ENCODE results near the gene PTPRG.
A peak's percentile ranks its signal among the peaks of the same experiment; 100 is the strongest.
"Not testable (repeated sequence)": the region's sequence is repeated elsewhere in the genome, so short reads cannot be mapped to it uniquely, and the experiment has no call there.

PTPRG gene

GRCh38 chr3:61806810-61807209, 245.4 kb downstream of the PTPRG start:
- no peak for DNase-seq

DNA sequence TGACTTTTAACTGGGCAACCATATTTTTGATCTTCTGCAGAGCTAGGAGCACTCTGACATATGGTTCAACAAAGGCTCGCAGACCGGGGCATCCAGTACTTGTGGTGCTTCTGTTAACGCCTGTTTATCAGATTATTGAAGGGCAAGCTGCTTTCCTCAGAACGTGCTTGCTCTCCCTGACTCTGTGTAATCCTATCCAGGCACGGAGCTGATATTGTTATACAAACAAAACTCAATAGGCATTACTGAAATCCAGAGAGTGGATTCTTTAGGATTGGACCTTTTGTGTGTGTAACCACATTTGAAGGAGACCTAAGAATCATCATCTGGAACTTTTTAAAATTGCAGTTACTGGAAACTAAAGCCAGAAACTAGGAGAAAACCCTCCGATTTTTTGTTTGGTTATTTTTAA, 246.5 kb downstream of the PTPRG start:
- no peak for DNase-seq

GRCh38 chr3:61808526-61808925, 247.2 kb downstream of the PTPRG start:
- DNase-seq = no peak

DNA sequence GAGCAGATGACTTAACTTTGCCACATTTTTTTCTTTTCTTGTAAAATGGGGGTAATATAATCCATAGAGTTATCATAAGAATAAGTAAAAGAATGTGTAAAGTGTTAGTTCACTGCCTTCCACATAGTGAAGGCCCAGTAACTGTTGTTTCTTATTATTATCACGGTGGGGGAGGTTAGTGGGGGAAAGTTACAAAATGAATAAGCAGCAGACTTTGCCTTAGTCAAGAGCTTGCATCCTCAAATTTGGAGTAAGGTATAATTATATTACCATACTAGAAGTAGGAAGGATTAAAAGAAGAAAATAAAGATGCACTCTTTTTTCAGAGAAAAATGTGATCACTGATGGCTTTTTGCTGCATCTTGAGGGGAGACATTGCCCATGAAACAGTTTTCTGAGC, 247.6 kb downstream of the PTPRG start:
- DNase-seq = no peak

- no peak for DNase-seq
Observed at GRCh38 chr3:61809879-61810278, 248.5 kb downstream of the PTPRG start.

DNA sequence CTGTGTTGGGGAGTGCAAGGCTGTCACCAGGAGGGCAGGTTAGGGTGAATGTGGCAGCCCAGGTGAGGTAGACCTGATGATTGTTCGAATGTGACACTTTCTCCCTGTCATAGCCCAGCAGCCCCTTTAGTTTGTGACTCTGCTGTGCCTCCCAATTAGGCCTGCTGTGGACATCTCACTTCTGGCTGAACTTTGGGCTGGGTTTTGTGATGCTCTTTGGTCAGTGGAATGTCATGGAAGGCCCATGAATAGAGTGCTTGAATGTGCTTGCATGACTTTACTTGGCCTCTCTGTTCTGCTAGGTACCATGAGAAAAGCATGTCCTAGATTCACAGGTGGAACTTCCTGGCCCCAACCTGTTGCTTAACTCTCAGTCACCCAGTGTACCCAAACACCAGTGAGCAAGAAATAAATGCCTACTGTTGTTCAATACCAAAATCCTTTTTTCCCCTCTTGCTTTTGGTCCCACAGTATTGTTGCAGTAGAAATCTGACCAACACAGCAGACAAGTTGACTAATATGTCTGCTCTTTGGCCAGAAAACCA, 249.7 kb downstream of the PTPRG start:
- no peak for DNase-seq

- no peak for DNase-seq
Observed at GRCh38 chr3:61811652-61812051, 250.3 kb downstream of the PTPRG start.

DNA sequence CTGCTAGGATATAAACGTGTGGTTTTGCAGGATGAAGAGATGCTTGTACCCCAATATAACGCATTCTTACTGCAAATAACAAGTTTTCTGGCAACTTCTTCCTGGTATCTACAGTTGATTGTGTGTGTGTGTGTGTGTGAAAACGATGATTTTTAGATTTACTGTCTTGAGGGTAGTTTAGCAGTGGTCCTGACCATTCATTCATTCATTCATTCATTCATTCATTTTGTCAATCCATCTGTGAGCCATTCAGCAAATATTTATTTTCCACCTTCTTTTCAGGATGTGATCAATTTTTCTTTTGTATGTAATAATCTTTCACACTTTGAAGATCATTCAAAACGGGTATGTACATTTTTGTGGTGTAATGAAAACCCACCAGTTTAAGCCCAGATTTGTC, 250.7 kb downstream of the PTPRG start:
- DNase-seq = no peak

- no peak for DNase-seq
Observed at GRCh38 chr3:61812517-61812916, 251.1 kb downstream of the PTPRG start.

DNA sequence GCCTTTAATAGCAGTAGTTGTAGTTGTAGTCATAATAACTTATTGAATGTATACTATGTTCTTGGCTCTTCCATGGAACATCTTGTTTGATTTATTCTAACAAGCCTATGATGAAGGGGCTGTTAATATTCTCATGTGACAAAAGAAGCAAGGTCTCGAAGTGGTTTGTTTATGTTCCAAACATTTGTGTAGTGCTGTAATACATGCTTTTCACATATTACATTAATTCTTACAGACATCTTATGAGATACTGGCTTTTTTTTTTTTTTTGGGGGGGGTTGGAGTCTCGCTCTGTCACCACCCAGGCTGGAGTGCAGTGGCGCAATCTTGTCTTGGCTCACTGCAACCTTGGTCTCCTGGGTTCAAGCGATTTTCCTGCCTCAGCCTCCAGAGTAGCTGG, 252.3 kb downstream of the PTPRG start:
- DNase-seq = no peak

GRCh38 chr3:61814674-61815073, 253.3 kb downstream of the PTPRG start:
- DNase-seq = no peak

- DNase-seq = not testable (repeated sequence)
Observed at GRCh38 chr3:61816304-61816703, 254.9 kb downstream of the PTPRG start.

- DNase-seq = no peak
Observed at GRCh38 chr3:61819861-61820260, 258.5 kb downstream of the PTPRG start.

DNA sequence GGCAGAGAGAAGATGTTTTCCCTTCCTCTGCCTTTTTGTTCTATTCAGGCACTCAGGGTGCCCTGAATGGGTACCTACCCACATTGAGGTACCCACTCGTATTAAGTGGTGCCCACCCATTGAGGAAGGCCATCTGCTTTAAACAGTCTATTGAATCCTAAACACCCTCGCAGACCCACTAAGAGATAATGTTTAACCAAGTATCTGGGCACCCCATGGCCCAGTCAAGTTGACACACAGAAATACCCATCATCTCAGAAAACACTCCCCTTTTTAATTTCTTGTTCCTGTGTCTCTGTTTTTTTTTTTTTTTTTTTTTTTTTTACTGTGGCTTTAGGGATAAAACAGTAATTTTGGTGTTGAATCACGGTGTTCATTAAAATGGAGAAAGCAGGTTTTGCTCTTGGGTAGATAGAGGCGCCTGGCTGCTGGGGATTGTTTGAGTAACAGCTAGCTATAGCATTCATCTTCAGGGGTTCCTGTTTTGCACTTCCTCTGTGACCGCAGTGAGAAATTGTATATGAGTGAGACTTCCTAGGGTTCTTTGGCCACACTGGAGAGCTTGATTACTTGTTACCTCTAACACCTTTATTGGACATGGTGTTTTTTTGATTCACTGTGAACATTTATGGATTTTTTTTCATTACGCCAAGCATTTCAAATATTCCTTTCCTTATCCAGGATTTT, 259.1 kb downstream of the PTPRG start:
- peak; percentile 1 to 31 (median 4) for DNase-seq

GRCh38 chr3:61821823-61822251, 260.5 kb downstream of the PTPRG start:
- no peak for DNase-seq

DNA sequence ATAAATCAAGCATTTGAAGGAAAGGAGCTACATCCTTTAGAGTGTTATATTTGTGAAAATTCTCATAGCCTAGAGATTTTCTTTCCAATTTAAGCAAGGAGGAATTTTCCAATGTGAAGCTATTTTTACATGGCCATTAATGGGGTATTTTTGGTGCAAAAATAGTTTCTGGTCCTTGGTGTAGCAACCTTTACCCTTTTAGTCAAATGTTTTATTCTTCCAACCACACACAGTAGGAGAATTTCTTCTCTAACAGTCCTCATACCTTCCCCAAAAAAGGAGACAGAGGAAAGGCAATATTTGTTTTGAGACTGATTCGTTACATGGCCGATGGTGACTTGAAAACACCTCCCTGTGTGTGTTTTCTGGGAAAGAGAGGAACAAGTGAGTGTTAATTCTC, 261.2 kb downstream of the PTPRG start:
- no peak for DNase-seq

DNA sequence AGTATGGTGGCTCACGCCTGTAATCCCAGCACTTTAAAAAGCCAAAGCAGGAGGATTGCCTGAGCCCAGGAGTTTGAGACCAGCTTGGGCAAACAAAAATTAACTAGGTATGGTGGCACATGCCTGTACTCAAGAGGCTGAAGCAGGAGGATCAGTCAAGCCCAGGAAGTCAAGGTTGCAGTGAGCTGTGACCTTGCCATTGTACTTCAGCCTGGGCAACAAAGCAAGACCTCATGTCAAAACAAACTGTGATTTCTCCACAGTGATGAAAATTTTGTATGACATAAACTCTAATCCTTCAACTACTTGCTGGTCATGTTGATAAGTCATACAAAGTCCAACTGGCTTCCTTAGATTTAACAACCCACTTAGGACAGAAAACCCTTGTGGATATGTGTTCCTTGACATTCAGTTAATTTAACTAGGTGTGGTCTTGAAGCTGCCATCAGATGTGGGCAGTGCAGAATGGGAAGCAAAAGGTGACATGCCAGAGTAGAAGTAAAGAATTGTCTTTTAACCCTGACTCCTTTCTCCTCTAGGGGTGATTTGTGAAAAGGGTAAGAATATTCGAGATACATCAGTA, 263.3 kb downstream of the PTPRG start:
- DNase-seq = no peak

GRCh38 chr3:61826161-61826560, 264.8 kb downstream of the PTPRG start:
- DNase-seq = no peak

DNA sequence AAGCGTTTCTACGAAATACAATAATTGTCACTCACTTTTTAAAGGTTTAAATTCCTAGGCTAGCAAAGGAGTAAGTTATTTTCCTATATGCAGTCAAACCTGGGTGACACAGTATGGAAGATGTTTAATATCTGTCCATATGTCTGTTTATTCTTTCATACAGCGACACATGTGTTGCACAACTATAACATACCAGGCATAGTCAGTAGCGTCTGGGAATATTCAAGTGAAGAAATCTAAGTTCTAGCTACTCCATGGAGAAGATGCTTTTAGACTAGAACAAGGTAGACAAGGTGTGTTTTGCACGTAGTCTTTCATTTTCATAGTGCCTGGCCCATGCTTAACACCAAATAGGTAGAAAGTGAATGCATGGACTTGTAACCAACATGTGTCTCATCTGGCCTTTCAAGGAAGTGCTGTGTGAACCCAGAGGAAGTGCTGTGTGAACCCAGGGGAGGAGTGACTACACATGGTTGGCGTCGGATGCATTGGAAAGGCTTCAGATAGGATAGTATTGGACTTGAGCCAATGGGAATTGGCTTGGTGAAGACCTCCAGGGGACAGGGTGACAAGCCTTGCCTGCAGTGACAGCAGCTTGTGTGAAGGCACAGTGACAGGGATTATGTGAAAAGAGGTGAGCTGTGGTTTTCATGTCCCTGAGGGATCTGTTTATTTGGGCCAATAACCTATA, 267.0 kb downstream of the PTPRG start:
- no peak for DNase-seq

DNA sequence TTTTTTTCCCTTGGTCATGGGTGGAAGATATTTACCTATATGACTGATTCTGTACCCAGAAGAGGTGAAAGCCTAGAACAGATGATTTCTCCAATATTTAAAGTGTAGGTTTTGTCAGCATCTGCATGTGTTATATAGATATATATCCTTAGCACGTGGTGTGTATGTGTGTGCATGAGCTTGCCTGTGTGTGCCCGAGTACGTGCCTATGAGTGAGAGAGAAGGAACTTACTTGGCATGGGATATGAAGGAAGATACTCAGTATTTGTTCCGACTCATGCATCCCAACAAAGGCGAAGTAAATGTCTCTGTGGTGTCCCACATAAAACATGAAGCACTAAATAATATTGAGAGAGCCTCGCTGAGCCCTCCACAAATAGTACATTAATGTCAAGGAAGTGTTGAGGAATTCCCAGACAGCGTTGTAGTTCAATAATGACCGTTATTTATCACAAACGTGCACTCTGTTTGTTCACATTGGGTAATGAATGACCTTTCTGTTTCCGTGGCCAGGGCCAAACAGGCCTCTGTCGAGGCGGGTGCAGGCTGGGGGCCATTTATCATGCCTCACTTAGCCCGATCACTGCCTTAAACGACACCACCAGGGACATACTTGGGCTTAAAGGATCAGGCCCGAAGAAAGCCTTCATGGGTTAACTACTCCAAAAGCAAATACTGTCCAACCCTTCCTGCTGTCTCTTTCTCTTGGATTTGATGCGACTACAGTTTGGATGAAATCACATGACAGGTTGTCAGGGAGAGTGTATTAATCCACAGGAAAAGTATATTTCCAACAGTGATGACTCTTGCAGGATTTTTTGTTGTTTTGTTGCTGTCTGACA, 267.7 kb downstream of the PTPRG start:
- no peak for DNase-seq

GRCh38 chr3:61829722-61830350, 268.5 kb downstream of the PTPRG start:
- DNase-seq = no peak

- no peak for DNase-seq
Observed at GRCh38 chr3:61831973-61832372, 270.6 kb downstream of the PTPRG start.

Measured in suppressor macrophage (primary cell).